CD14-positive monocyte (primary cell): ENCODE data around the gene ELSPBP1. TPM values are rescaled to one million over a fixed set of nuclear protein-coding genes. Genes with fewer than 3 reads are reported as not detected.
"Not testable (repeated sequence)": the region's sequence is repeated elsewhere in the genome, so short reads cannot be mapped to it uniquely, and the experiment has no call there.

Source experiments
- DNase-seq, 3 donors: peaks; one replicate each; pipeline ENCODE4 v3.0.0-alpha.2; 2011 to 2022
- H2AFZ ChIP-seq: 2 replicates; pipeline ENCODE4 v1.6.0; 2012; ENCODE audit warnings: mild to moderate bottlenecking, low read depth, low read length, inconsistent platforms; ENCODE audit not compliant: insufficient read depth, poor library complexity, severe bottlenecking
- H3K27ac ChIP-seq, 2 donors: 1 replicate in 1 of 2; 2 replicates in 1 of 2; pipeline ENCODE4 v1.5.1; 2012 to 2013; ENCODE audit warnings: low read length in 2 of 2, control low read depth in 1 of 2, inconsistent platforms in 1 of 2, low read depth in 1 of 2, mild to moderate bottlenecking in 1 of 2
- H3K27me3 ChIP-seq, 2 donors: one replicate each; pipeline versions ENCODE4 v1.6.0 to v1.6.1; 2011 to 2013; ENCODE audit warnings: low read length in 2 of 2; ENCODE audit not compliant: control insufficient read depth in 2 of 2, insufficient read depth in 2 of 2
- H3K36me3 ChIP-seq, 2 donors: replicated peaks in 1 of 2; 1 replicate in 1 of 2; 2 replicates in 1 of 2; pipeline versions ENCODE4 v1.5.1 to v1.6.1; 2012 to 2013; ENCODE audit warnings: low read length in 2 of 2, control low read depth in 1 of 2, inconsistent platforms in 1 of 2, mild to moderate bottlenecking in 1 of 2; ENCODE audit not compliant: insufficient read depth in 2 of 2, control insufficient read depth in 1 of 2
- H3K4me1 ChIP-seq, 2 donors: 1 replicate in 1 of 2; 2 replicates in 1 of 2; pipeline versions ENCODE4 v1.5.1 to v1.6.1; 2012 to 2013; ENCODE audit warnings: low read length in 2 of 2, control low read depth in 1 of 2, inconsistent platforms in 1 of 2, mild to moderate bottlenecking in 1 of 2, moderate library complexity in 1 of 2; ENCODE audit not compliant: insufficient read depth in 2 of 2, control insufficient read depth in 1 of 2
- H3K4me2 ChIP-seq: replicated peaks from 2 replicates; pipeline ENCODE3; 2012; ENCODE audit warnings: low read length, moderate library complexity, mild to moderate bottlenecking; ENCODE audit not compliant: poor library complexity, severe bottlenecking; ENCODE audit errors: extremely low read depth
- H3K4me3 ChIP-seq, 3 experiments: fragments of 200-600 bp in 1 of 3; sonication (generic) in 1 of 3; replicated peaks in 1 of 3; 1 replicate in 2 of 3; 2 replicates in 1 of 3; pipeline ENCODE4 v1.5.1; 2011 to 2013; ENCODE audit warnings: low read length in 3 of 3, mild to moderate bottlenecking in 3 of 3, control low read depth in 2 of 3, low read depth in 2 of 3, inconsistent platforms in 1 of 3, moderate library complexity in 1 of 3
- H3K79me2 ChIP-seq: 2 replicates; pipeline ENCODE4 v1.6.0; 2012; ENCODE audit warnings: mild to moderate bottlenecking, control low read depth, inconsistent platforms, low read length, moderate library complexity; ENCODE audit not compliant: insufficient read depth
- H3K9ac ChIP-seq: 2 replicates; pipeline ENCODE4 v1.6.0; 2017; ENCODE audit warnings: low read length, mild to moderate bottlenecking; ENCODE audit not compliant: insufficient read depth, poor library complexity, severe bottlenecking
- H3K9me3 ChIP-seq, 2 donors: replicated peaks in 1 of 2; 1 replicate in 1 of 2; 2 replicates in 1 of 2; pipeline versions ENCODE4 v1.5.1 to v1.6.1; 2012 to 2013; ENCODE audit warnings: low read length in 2 of 2, control low read depth in 1 of 2; ENCODE audit not compliant: control insufficient read depth in 1 of 2, insufficient read depth in 1 of 2
- H4K20me1 ChIP-seq: 2 replicates; pipeline ENCODE4 v1.6.0; 2012; ENCODE audit warnings: mild to moderate bottlenecking, low read length, control low read depth, moderate library complexity; ENCODE audit not compliant: insufficient read depth
- H3K27ac Mint-ChIP-seq, 7 donors: one replicate each; pipeline ENCODE4 v1.8.0; 2020; ENCODE audit warnings: mild to moderate bottlenecking in 7 of 7, mixed read lengths in 7 of 7, moderate library complexity in 6 of 7, inconsistent platforms in 2 of 7
- H3K27me3 Mint-ChIP-seq, 3 donors: one replicate each; pipeline ENCODE4 v1.8.0; 2021 to 2022; ENCODE audit warnings: low read depth in 3 of 3, mild to moderate bottlenecking in 3 of 3, mixed read lengths in 3 of 3, moderate library complexity in 3 of 3, inconsistent platforms in 1 of 3
- H3K36me3 Mint-ChIP-seq, 2 donors: one replicate each; pipeline ENCODE4 v1.8.0; 2020; ENCODE audit warnings: mixed read lengths in 2 of 2, inconsistent platforms in 1 of 2, mild to moderate bottlenecking in 1 of 2
- H3K4me1 Mint-ChIP-seq: one replicate; pipeline ENCODE4 v1.8.0; 2020; ENCODE audit warnings: mild to moderate bottlenecking, mixed read lengths
- H3K4me3 Mint-ChIP-seq, 2 donors: one replicate each; pipeline ENCODE4 v1.8.0; 2020; ENCODE audit warnings: mild to moderate bottlenecking in 2 of 2, mixed read lengths in 2 of 2, moderate library complexity in 1 of 2
- H3K9me3 Mint-ChIP-seq, 7 donors: one replicate each; pipeline ENCODE4 v1.8.0; 2020 to 2022; ENCODE audit warnings: mixed read lengths in 7 of 7, mild to moderate bottlenecking in 6 of 7, moderate library complexity in 6 of 7, inconsistent platforms in 2 of 7
- WGBS: methylation state at CpG from one replicate; pipeline ENCODE4 v1.1.5; 2013; ENCODE audit warnings: missing lambda C conversion rate; ENCODE audit not compliant: insufficient coverage; 5-methylcytosine and 5-hydroxymethylcytosine counted together
- intact Hi-C, 2 donors: fragments of 100-400 bp; cut with micrococcal nuclease; formaldehyde crosslinking; loops; one replicate each; pipeline versions ENCODE4 v1.15.0 to v1.15.1; 2023
- polyA plus RNA-seq, 3 donors: library from polyadenylated mRNA; depleted of rRNA in 1 of 3; unstranded in 2 of 3; stranded (reverse) in 1 of 3; fragments of 300-500 nt in 2 of 3; fragments of >200 nt in 1 of 3; fragmentation: Illumina TruSeq in 2 of 3; gene quantifications; 1 replicate in 2 of 3; 2 replicates in 1 of 3; pipeline ENCODE4 v1.2.3, GENCODE V29; 2012 to 2021
- TF ChIP-seq, protein P1 (sequence below): fragments of 200-600 bp; IDR thresholded peaks from one replicate; pipeline ENCODE4 v1.8.0; 2022; ENCODE audit warnings: antibody characterized with exemption, mild to moderate bottlenecking

Gene ELSPBP1
- polyA plus RNA-seq, 3 donors, result not detected

DNA sequence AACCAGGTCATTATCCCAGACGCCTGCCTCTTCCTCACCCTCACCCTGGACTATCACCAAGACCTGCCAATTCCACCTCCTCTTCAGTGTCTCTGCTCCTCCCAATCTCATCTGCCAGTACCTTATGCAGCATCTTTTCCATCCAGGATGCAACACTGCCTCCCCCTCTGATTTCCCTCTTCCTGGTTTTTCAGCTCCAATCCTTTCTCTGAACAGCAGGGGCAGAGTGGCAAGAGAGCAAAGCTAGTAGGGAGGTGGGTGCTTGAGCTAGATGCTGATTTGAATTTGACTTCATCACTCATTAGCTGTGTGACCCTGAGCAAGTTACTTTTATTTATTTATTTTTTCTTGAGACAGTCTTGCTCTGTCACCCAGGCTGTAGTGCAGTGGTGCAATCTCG, 75.0 kb downstream of the ELSPBP1 start:
- Mint-ChIP-seq H3K4me1 (no peaks in the 10 kb centered on the region), H3K27ac (no peak overlapping the region), H3K4me3 (no peak overlapping the region), H3K27me3 (peaks cover 9 to 10% (median 10%) of the 10 kb centered on the region in 3 donors), H3K36me3 (no peaks in the 10 kb centered on the region), H3K9me3 (peaks cover 0 to 3% (median under 1%) of the 10 kb centered on the region in 7 donors)
- H3K36me3 ChIP-seq, result no peaks in the 10 kb centered on the region
- no peak overlapping the region for H3K4me2 ChIP-seq
- no peak overlapping the region for H3K27ac ChIP-seq
- 56% methylated on average over 1 of the region's 2 CpGs for WGBS
- TF ChIP-seq, protein P1, sequence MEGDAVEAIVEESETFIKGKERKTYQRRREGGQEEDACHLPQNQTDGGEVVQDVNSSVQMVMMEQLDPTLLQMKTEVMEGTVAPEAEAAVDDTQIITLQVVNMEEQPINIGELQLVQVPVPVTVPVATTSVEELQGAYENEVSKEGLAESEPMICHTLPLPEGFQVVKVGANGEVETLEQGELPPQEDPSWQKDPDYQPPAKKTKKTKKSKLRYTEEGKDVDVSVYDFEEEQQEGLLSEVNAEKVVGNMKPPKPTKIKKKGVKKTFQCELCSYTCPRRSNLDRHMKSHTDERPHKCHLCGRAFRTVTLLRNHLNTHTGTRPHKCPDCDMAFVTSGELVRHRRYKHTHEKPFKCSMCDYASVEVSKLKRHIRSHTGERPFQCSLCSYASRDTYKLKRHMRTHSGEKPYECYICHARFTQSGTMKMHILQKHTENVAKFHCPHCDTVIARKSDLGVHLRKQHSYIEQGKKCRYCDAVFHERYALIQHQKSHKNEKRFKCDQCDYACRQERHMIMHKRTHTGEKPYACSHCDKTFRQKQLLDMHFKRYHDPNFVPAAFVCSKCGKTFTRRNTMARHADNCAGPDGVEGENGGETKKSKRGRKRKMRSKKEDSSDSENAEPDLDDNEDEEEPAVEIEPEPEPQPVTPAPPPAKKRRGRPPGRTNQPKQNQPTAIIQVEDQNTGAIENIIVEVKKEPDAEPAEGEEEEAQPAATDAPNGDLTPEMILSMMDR, result no peak
- H3K9ac ChIP-seq, result no peak overlapping the region
- no peak overlapping the region for H3K4me3 ChIP-seq
- H4K20me1 ChIP-seq, result no peaks in the 10 kb centered on the region
- H3K4me1 ChIP-seq, result no peaks in the 10 kb centered on the region
- H3K9me3 ChIP-seq, result no peaks in the 10 kb centered on the region
- intact Hi-C loops, result no loop called here
- H3K27me3 ChIP-seq, result no peaks in the 10 kb centered on the region
- H2AFZ ChIP-seq, result no peak overlapping the region
- no peak for DNase-seq
- no peaks in the 10 kb centered on the region for H3K79me2 ChIP-seq

DNA sequence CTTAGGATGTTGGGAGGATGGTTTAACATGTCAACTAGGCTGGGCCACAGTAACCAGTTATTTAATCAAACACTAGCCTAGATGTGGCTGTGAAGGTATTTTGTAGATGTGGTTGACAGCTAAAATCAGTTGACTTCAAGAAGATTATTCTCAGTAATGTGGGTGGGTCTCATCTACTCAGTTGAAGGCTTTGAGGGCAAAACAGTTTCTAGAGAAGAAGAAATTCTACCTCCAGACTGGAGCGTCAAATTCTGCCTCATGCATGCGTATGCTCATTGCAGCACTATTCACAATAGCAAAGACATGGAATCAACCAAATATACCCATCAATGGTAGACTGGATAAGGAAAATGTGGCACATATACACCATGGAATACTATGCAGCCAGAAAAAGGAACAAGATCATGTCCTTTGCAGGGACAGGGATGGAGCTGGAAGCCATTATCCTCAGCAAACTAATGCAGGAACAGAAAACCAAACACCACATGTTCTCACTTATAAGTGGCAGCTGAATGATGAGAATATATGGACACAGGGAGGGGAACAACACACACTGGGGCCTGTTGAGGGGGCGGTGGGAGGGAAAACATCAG, 75.8 kb downstream of the ELSPBP1 start:
- H3K4me2 ChIP-seq, H3K4me3 Mint-ChIP-seq, H3K27ac ChIP-seq, H3K4me1 ChIP-seq, H3K36me3 ChIP-seq, DNase-seq, H3K27ac Mint-ChIP-seq, H3K27me3 ChIP-seq, H3K4me1 Mint-ChIP-seq, H4K20me1 ChIP-seq, H3K9me3 ChIP-seq, H3K27me3 Mint-ChIP-seq, H3K79me2 ChIP-seq, H3K36me3 Mint-ChIP-seq, H3K9me3 Mint-ChIP-seq, H2AFZ ChIP-seq, H3K4me3 ChIP-seq, H3K9ac ChIP-seq, intact Hi-C loops: not testable (repeated sequence)
- WGBS, result 90% methylated on average over 2 of the region's 3 CpGs

Other genes starting within 250 kb of the ELSPBP1 start
- 100 to 1,000 TPM in 1 of 3 donors, 10 to 100 TPM in 2; 47.5 to 193 (median 70.4) TPM for gene NOP53, start 249.1 kb upstream of the ELSPBP1 start, polyA plus RNA-seq
- 100 to 1,000 TPM; 103 to 204 (median 171) TPM for gene SELENOW, start 215.9 kb upstream of the ELSPBP1 start, polyA plus RNA-seq
- not detected for gene TPRX1, start 190.1 kb upstream of the ELSPBP1 start, polyA plus RNA-seq
- not detected for gene CRX, start 172.7 kb upstream of the ELSPBP1 start, polyA plus RNA-seq
- gene TPRX2, start 135.4 kb upstream of the ELSPBP1 start, polyA plus RNA-seq, result not detected
- gene SULT2A1, start 108.3 kb upstream of the ELSPBP1 start, polyA plus RNA-seq, result not detected
- not detected for gene BSPH1, start 2.5 kb upstream of the ELSPBP1 start, polyA plus RNA-seq
- gene CABP5, start 49.4 kb downstream of the ELSPBP1 start, polyA plus RNA-seq, result under 1 TPM in 1 of 3 donors, not detected in 2; 0.17 TPM
- gene PLA2G4C, start 116.2 kb downstream of the ELSPBP1 start, polyA plus RNA-seq, result 10 to 100 TPM in 1 of 3 donors, 1 to 10 TPM in 2; 3.8 to 14.5 (median 8.5) TPM
- 10 to 100 TPM in 1 of 3 donors, 1 to 10 TPM in 2; 2.5 to 11.3 (median 3.6) TPM for gene LIG1, start 175.7 kb downstream of the ELSPBP1 start, polyA plus RNA-seq
- gene ZSWIM9, start 176.0 kb downstream of the ELSPBP1 start, polyA plus RNA-seq, result 1 to 10 TPM in 1 of 3 donors, under 1 TPM in 2; 0.28 to 2.5 (median 0.97) TPM